Endothelial cell of umbilical vein (primary cell): ENCODE data around the gene RPEL1. TPM values are rescaled to one million over a fixed set of nuclear protein-coding genes. Genes with fewer than 3 reads are reported as not detected.

Experiments used
- BruUV-seq: library from RNA; stranded (reverse); fragments of 400-500 nt; replicated peaks from 2 replicates; lab custom pipeline; 2021; lab: Mats Ljungman, UMichigan
- CTCF ChIA-PET: fragments of 300-600, 350-600 bp; sonication (Branson Sonifier 250); formaldehyde crosslinking; loops from one replicate; lab custom pipeline; 2021; ENCODE audit warnings: antibody characterized with exemption, inconsistent platforms; lab: Charles Lee
- POLR2A ChIA-PET: fragments of 300-600, 350-600 bp; sonication (Branson Sonifier 250); formaldehyde crosslinking; loops from one replicate; lab custom pipeline; 2021; ENCODE audit warnings: antibody characterized with exemption, inconsistent platforms; lab: Charles Lee
- DNase-seq: peaks from one replicate; pipeline ENCODE4 v3.0.0-alpha.2; 2011; ENCODE audit warnings: low read depth, low spot score
- FAIRE-seq: peaks from 2 replicates; lab custom pipeline; 2011; peaks lifted over from hg19 to GRCh38; lab: Jason Lieb, UNC
- H2AFZ ChIP-seq: 2 replicates; pipeline ENCODE4 v1.6.0; 2012; ENCODE audit warnings: low read depth, low read length, control low read depth, inconsistent platforms
- H3K27ac ChIP-seq: 2 replicates; pipeline ENCODE4 v1.5.1; 2011; ENCODE audit warnings: low read depth, mild to moderate bottlenecking, control low read depth, low read length, moderate library complexity; ENCODE audit not compliant: insufficient read depth
- H3K27me3 ChIP-seq, 2 experiments: 2 replicates each; pipeline versions ENCODE4 v1.6.0 to v1.6.1; 2011; ENCODE audit warnings: low read length in 2 of 2, mixed read lengths in 1 of 2; ENCODE audit not compliant: control insufficient read depth in 2 of 2, insufficient read depth in 2 of 2
- H3K36me3 ChIP-seq, 2 experiments: 2 replicates in 1 of 2; 3 replicates in 1 of 2; pipeline ENCODE4 v1.5.1; 2011; ENCODE audit warnings: low read length in 2 of 2, mild to moderate bottlenecking in 1 of 2, moderate library complexity in 1 of 2; ENCODE audit not compliant: control insufficient read depth in 2 of 2, insufficient read depth in 2 of 2; ENCODE audit errors: extremely low read depth in 1 of 2
- H3K4me1 ChIP-seq: 3 replicates; pipeline ENCODE4 v1.5.1; 2011; ENCODE audit warnings: mild to moderate bottlenecking, low read length; ENCODE audit not compliant: control insufficient read depth, insufficient read depth; ENCODE audit errors: extremely low read depth
- H3K4me2 ChIP-seq: 2 replicates; pipeline ENCODE4 v1.6.1; 2011; ENCODE audit warnings: low read length, control low read depth, mixed read lengths; ENCODE audit not compliant: insufficient read depth
- H3K4me3 ChIP-seq, 3 experiments: fragments of 200-600 bp in 1 of 3; sonication (generic), shearing (Covaris generic) in 1 of 3; replicated peaks in 1 of 3; 2 replicates each; pipeline ENCODE4 v1.5.1; 2011 to 2016; ENCODE audit warnings: control low read depth in 3 of 3, low read length in 3 of 3, mild to moderate bottlenecking in 2 of 3, inconsistent platforms in 1 of 3, low read depth in 1 of 3, moderate library complexity in 1 of 3; ENCODE audit not compliant: insufficient read depth in 1 of 3
- H3K79me2 ChIP-seq: 2 replicates; pipeline ENCODE4 v1.6.0; 2012; ENCODE audit warnings: low read length, inconsistent platforms; ENCODE audit not compliant: control insufficient read depth, insufficient read depth
- H3K9ac ChIP-seq: replicated peaks from 2 replicates; pipeline ENCODE3; 2011; ENCODE audit warnings: low read length, control low read depth; ENCODE audit not compliant: insufficient read depth; ENCODE audit errors: extremely low read depth
- H3K9me1 ChIP-seq: replicated peaks from 3 replicates; pipeline ENCODE4 v1.6.0; 2011; ENCODE audit warnings: mild to moderate bottlenecking, low read length; ENCODE audit not compliant: control insufficient read depth, insufficient read depth; ENCODE audit errors: extremely low read depth
- H3K9me3 ChIP-seq: replicated peaks from 2 replicates; pipeline ENCODE4 v1.5.1; 2012; ENCODE audit warnings: low read length, inconsistent platforms; ENCODE audit not compliant: control insufficient read depth, insufficient read depth
- H4K20me1 ChIP-seq: replicated peaks from 2 replicates; pipeline ENCODE3; 2011; ENCODE audit warnings: mild to moderate bottlenecking, low read length; ENCODE audit not compliant: control insufficient read depth, insufficient read depth; ENCODE audit errors: extremely low read depth
- CTCF ChIP-seq, 2 donors: IDR thresholded peaks; 1 replicate in 1 of 2; 2 replicates in 1 of 2; pipeline ENCODE4 v1.5.1; 2011; ENCODE audit warnings: low read length in 2 of 2, mild to moderate bottlenecking in 2 of 2, moderate library complexity in 2 of 2, control low read depth in 1 of 2, inconsistent platforms in 1 of 2, low read depth in 1 of 2; ENCODE audit not compliant: insufficient read depth in 1 of 2; ENCODE audit errors: extremely low read depth in 1 of 2
- EZH2 ChIP-seq: IDR thresholded peaks from 2 replicates; pipeline ENCODE4 v1.6.1; 2012; ENCODE audit warnings: borderline replicate concordance, low read depth, mild to moderate bottlenecking, moderate library complexity, low read length, inconsistent platforms; ENCODE audit not compliant: severe bottlenecking
- FOS ChIP-seq: IDR thresholded peaks from 2 replicates; pipeline ENCODE4 v1.6.1; 2011; ENCODE audit warnings: mild to moderate bottlenecking, low read length, moderate library complexity, borderline replicate concordance; ENCODE audit not compliant: insufficient read depth
- GATA2 ChIP-seq: IDR thresholded peaks from 2 replicates; pipeline ENCODE4 v1.7.0; 2011; ENCODE audit warnings: low read depth, mild to moderate bottlenecking, moderate library complexity, mixed read lengths, low read length; ENCODE audit not compliant: insufficient read length, insufficient read depth
- JUN ChIP-seq: IDR thresholded peaks from 2 replicates; pipeline ENCODE4 v1.6.1; 2011; ENCODE audit warnings: borderline replicate concordance, low read depth; ENCODE audit not compliant: insufficient read length, insufficient read depth
- MYC ChIP-seq: IDR thresholded peaks from one replicate; pipeline ENCODE4 v1.6.1; 2011; ENCODE audit warnings: mild to moderate bottlenecking, low read depth, low read length
- POLR2A ChIP-seq: IDR thresholded peaks from 2 replicates; pipeline ENCODE4 v1.6.1; 2012; ENCODE audit warnings: low read depth, mild to moderate bottlenecking, control low read depth, low read length
- POLR2AphosphoS5 ChIP-seq: IDR thresholded peaks from 2 replicates; pipeline ENCODE4 v1.6.1; 2012; ENCODE audit warnings: low read depth, mild to moderate bottlenecking, control low read depth, low read length, moderate library complexity; ENCODE audit not compliant: insufficient read depth
- dilution Hi-C: fragments of 300-500 bp; cut with MboI; formaldehyde crosslinking; loops from one replicate; pipeline ENCODE4 v1.15.0; 2019; ENCODE audit warnings: low sequenced_read_pairs; ENCODE audit not compliant: extremely low pct_ligation_motif_present
- intact Hi-C: fragments of 100-400 bp; cut with micrococcal nuclease; formaldehyde crosslinking; loops from one replicate; pipeline ENCODE4 v1.10.0; 2022
- polyA plus RNA-seq, 4 experiments: library from polyadenylated mRNA; depleted of rRNA in 3 of 4; stranded (reverse) in 3 of 4; unstranded in 1 of 4; fragments of >200 nt; gene quantifications; 2 replicates each; pipeline versions ENCODE4 v1.2.1 to v1.2.3, GENCODE V29; 2011 to 2012; ENCODE audit warnings: missing spikeins in 1 of 4
- total RNA-seq: library from RNA; stranded (reverse); gene quantifications from 2 replicates; pipeline ENCODE4 v1.2.3, GENCODE V29; 2021
- TF ChIP-seq, protein P1 (sequence below): IDR thresholded peaks from 2 replicates; pipeline ENCODE4 v1.6.1; 2011; ENCODE audit not compliant: insufficient read depth, insufficient read length

The RPEL1 gene
- total and polyA plus RNA-seq, 2 donors (not counting 3 experiments of a cell fraction or from before 2014, with no cell fraction given): 0.04 TPM; not detected in 1

- Histone ChIP-seq H3K9ac (no peak overlapping the region), H3K27me3 (peaks cover 10 to 13% of the 10 kb centered on the region in 2 experiments), H2AFZ (no peak overlapping the region), H3K9me3 (no peaks in the 10 kb centered on the region), H3K4me1 (no peaks in the 10 kb centered on the region), H3K9me1 (no peaks in the 10 kb centered on the region), H3K4me2 (no peak overlapping the region), H3K4me3 (no peak overlapping the region), H3K36me3 (no peaks in the 10 kb centered on the region), H4K20me1 (no peaks in the 10 kb centered on the region), H3K27ac (no peak overlapping the region), H3K79me2 (no peaks in the 10 kb centered on the region)
- dilution Hi-C loops: no loop called here
- intact Hi-C loops: no loop called here
- ChIA-PET POLR2A (no interaction called here), CTCF (no interaction called here)
- FAIRE-seq (no peak), DNase-seq (no peak)
- TF ChIP-seq FOS (no peak), JUN (no peak), POLR2AphosphoS5 (no peak), CTCF (IDR thresholded peaks at IDR 0.05; ENCODE audit: extremely low read depth in 1 of 2, insufficient read depth in 1 of 2, low read depth in 1 of 2, low read length in 2 of 2) (no peak), EZH2 (no peak), MYC (no peak), POLR2A (no peak), GATA2 (no peak)
- TF ChIP-seq, protein P1, sequence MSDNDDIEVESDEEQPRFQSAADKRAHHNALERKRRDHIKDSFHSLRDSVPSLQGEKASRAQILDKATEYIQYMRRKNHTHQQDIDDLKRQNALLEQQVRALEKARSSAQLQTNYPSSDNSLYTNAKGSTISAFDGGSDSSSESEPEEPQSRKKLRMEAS: no peak
- no TSS peak for BruUV-seq
Measured at GRCh38 chr10:103291588-103291987, 45.9 kb downstream of the RPEL1 start.
